GM12864 (cell line): Measurements from ENCODE around the gene ARL13B.
"Not testable (repeated sequence)": the region's sequence is repeated elsewhere in the genome, so short reads cannot be mapped to it uniquely, and the experiment has no call there.

Experiments
- DNase-seq: peaks from one replicate; pipeline ENCODE4 v3.0.0-alpha.2; 2011; ENCODE audit warnings: low read depth
- H3K4me3 ChIP-seq: 2 replicates; pipeline ENCODE4 v1.5.1; 2011; ENCODE audit warnings: mild to moderate bottlenecking, low read depth, low read length, control low read depth
- TF ChIP-seq, protein P1 (sequence below): IDR thresholded peaks from 2 replicates; pipeline ENCODE4 v1.5.1; 2011; ENCODE audit warnings: low read depth, mild to moderate bottlenecking, moderate library complexity, low read length, control low read depth, inconsistent platforms; ENCODE audit errors: missing control alignments

Gene ARL13B

GRCh38 chr3:94036909-94037507 lies 57.1 kb downstream of the ARL13B start:
- TF ChIP-seq, protein P1, sequence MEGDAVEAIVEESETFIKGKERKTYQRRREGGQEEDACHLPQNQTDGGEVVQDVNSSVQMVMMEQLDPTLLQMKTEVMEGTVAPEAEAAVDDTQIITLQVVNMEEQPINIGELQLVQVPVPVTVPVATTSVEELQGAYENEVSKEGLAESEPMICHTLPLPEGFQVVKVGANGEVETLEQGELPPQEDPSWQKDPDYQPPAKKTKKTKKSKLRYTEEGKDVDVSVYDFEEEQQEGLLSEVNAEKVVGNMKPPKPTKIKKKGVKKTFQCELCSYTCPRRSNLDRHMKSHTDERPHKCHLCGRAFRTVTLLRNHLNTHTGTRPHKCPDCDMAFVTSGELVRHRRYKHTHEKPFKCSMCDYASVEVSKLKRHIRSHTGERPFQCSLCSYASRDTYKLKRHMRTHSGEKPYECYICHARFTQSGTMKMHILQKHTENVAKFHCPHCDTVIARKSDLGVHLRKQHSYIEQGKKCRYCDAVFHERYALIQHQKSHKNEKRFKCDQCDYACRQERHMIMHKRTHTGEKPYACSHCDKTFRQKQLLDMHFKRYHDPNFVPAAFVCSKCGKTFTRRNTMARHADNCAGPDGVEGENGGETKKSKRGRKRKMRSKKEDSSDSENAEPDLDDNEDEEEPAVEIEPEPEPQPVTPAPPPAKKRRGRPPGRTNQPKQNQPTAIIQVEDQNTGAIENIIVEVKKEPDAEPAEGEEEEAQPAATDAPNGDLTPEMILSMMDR = peak; percentile 67
- no peak for DNase-seq
- H3K4me3 ChIP-seq = no peak overlapping the region

DNA sequence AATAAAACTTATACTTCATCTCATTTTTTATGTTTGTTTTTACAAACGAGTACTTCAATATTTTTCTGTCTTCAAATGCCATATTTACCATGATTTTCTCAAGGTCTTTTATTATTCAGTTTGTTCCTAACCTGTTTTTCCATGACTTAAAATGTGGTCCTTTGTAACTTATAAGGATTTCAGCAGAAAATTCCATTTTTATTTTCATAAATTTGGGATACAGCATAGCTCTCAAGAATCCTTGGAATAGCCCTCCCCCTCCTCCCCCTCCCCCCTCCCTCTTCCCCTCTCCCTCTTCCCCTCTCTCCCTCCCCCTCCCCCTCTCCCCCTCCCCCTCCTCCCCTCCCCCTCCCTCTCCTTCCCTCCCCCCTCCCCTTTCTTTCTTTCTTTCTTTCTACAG lies 63.3 kb downstream of the ARL13B start:
- TF ChIP-seq, protein P1 = no peak
- no peak for DNase-seq

GRCh38 chr3:94044100-94044936 lies 64.4 kb downstream of the ARL13B start:
- not testable (repeated sequence) for DNase-seq, H3K4me3 ChIP-seq

More for the DNA sequence above, 63.3 kb downstream of the ARL13B start:
- H3K4me3 ChIP-seq = no peak overlapping the region

GRCh38 chr3:94046533-94046932 lies 66.6 kb downstream of the ARL13B start:
- TF ChIP-seq, protein P1 = no peak
- DNase-seq = no peak
- H3K4me3 ChIP-seq = no peak overlapping the region

DNA sequence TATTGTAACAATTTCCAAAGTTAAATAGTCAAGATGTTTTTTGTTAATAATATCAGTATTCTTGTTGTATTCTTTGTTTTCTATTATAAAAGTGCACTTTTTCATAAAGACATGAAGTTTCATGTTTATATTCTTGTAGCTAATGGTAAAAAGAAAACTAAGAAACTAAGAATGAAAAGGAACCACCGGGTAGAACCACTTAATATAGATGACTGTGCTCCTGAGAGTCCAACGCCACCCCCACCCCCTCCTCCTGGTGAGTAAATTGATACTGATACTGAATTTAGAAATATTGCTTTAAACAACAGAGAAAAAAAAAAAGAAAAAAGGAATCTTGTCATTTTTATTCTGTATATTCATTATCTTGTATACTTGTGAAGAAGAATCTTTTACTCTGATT lies 69.3 kb downstream of the ARL13B start:
- no peak for DNase-seq
- H3K4me3 ChIP-seq = no peak overlapping the region
- TF ChIP-seq, protein P1 = no peak

GRCh38 chr3:94050546-94050945 lies 70.6 kb downstream of the ARL13B start:
- no peak for DNase-seq
- TF ChIP-seq, protein P1 = no peak
- H3K4me3 ChIP-seq = no peak overlapping the region

DNA sequence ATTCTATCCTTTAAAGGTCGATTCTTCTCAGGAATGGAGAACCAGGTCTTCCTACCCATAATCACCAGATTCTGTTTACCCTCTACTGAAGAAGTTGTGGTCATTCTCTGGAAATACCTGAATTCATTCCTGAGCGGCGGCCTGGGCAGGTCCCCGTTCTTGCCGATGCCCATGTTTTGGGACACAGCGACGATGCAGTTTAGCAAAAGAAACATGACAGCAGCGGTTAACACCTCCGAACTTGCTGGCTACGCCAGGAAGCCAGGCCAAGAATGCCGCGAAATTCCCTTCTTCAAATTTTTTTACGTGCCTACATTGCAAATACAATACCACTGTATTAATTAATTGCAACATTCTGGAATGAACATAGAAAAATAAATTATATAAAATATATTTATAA lies 81.3 kb downstream of the ARL13B start:
- DNase-seq = no peak
- TF ChIP-seq, protein P1 = no peak
- no peak overlapping the region for H3K4me3 ChIP-seq
